ENCODE measurements around the gene TRUB2. TPM values are rescaled to one million over a fixed set of nuclear protein-coding genes. Genes with fewer than 3 reads are reported as not detected.
"Not testable (repeated sequence)": the region's sequence is repeated elsewhere in the genome, so short reads cannot be mapped to it uniquely, and the experiment has no call there.

The TRUB2 gene
- total RNA-seq, 1 donor from 2014 or later, result 40.3 TPM

GRCh38 chr9:128298535-128299482, 23.4 kb downstream of the TRUB2 start:
- peak; percentile 74 for ATAC-seq

DNA sequence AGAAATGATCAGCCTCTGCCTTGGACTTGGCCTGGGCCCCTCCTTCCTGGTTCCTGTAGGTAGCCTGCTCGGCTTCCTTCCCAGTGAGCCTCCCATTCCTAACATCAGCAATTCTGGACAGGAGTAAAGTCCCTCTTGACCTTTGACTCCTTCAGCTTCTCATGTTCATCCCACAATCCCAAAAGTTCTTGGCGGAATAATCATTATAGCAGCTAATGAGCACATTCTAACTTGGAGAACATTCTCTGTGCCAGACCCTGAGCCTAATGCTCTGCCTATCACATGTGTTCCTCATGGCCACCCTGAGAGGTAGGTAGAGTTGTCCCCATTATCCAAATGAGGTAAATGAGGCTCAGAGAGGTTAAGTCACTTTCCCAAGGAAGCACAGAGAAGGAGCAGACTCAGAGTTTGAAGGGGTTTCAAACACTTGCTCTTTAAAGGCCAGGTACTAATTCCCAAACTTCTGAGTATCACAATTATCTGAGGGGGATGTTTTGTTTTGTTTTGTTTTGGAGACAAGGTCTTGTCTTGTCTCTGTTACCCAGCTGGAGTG, 24.9 kb downstream of the TRUB2 start:
- no peak for ATAC-seq

DNA sequence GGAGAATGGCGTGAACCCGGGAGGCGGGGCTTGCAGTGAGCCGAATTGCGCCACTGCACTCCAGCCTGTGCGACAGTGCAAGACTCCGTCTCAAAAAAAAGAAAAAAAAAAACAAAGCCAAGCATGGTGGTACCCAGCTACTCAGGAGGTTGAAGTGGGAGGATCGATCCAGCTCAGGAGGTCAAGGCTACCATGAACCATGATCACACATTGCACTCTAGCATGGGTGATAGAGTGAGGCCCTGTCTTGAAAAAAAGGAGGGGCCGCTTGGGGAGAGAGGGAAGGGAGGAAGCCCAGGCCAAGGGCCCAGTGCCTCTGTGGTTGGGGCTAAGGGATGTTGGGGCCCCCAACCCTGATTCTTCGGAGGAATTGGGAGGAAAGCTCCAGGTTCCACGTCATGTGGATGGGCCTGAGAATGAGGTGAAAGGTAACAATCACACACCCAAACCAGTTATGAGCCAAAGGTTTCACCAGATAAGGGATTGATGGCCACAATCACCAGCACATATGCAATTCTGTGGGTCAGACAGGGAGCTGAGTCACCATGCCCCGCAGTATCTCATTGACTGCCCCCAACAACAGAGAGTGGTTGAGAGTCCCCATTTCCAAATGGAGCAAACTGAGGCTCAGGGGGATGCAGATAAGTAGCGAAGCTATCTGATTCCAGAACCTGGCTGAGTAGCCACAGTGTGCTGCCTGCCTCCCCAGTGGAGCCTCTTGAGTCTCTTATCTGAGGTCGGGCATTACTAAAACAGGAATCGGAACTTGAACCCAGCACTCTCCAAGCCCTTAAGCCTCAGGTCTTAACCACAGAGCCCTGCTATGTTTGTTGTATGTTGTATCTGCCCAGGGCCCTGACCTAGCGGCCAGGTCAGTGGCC, 25.7 kb downstream of the TRUB2 start:
- ATAC-seq, result no peak

- ATAC-seq, result no peak
Measured at GRCh38 chr9:128294142-128294541, 28.1 kb downstream of the TRUB2 start.

- ATAC-seq, result no peak
Measured at GRCh38 chr9:128293091-128293490, 29.2 kb downstream of the TRUB2 start.

- ATAC-seq, result no peak
Measured at GRCh38 chr9:128292009-128292408, 30.2 kb downstream of the TRUB2 start.

DNA sequence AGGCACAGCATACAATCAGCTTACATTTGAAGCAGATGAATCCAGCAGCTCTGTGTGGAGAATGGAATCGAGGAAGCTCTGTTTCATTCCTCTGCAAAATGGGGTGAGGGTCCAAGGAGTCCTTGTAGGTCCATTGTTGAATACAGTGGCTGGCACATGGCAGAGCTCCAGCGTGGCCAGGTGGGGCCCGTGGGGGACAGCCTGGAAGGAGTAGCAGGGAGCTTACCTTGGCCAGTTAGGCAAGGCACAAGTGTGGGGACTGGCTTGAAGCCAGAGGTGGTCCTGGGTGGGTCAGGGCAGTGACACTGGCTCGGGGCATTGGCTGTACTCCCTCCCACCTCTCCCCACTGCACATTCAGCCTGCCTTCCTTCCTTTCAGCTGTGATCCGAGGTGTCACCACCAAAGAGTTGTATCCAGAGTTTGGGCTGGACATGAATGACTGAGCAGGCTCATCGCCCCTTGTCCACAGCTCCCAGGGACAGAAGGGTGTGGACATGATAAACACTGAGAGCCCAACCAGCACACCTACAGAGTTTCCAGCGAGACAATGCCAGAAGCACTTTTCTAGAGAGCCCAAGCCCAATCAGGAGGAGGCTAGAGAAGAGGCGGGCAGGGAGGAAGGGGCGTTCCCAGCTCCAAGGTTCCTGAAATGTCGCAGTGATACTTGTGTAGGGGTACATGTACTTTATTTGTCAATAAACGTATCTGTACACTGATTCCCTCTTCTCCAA, 33.8 kb downstream of the TRUB2 start:
- ATAC-seq, result no peak

DNA sequence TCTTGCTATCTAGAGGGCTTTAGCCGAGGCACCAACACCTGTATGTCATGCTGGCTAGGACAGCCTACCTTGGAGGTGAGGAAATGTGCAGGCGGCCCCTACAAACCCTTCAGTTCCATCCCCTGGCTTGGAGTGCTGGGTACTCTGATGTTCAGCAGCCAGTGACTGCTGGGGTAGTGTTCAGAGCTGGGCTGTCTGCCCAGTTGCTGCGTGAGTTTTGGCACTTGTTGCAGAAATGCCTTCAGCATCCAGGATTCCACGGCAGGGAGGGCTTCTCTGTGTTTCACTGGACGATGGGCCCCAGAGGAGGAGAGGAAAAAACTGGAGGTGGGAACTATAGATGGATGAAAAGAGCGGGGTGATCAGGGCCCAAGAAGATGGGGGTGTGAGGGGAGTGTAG, 35.8 kb downstream of the TRUB2 start:
- no peak for ATAC-seq

DNA sequence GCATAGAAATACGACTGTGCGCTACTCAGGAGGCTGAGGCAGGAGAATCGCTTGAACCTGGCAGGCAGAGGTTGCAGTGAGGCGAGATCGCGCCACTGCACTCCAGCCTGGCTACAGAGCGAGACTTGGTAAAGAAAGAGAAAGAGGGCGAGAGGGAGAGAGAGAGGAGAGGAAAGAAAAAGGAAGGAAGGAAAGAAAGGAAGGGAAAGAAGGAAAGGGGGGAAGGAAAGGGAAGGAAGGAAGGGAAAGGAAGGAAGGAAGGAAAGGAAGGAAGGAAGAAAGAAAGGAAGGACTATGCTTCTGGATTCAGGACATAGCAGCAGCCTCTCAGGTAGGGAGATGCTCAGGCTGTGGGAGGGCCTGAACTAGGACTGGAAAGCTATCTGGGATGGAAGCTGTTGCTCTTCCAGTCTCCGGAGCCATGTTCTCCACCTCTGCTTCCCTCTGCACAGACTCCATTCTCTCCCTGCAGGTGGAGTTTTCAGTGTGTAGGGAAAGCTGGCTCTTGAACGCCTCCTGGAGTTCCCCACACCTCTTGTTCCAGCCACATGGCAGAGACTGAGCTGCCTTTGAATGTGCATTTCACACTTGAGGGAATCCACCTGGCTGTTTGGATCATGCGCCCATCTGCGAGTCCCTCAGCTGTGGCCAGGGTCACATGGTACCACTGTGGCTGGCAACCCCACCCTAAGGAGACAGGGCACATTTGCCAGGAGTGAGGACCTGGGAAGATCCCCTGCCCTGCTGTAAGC, 37.0 kb downstream of the TRUB2 start:
- ATAC-seq, result peak; percentile 27

GRCh38 chr9:128282500-128282899, 39.7 kb downstream of the TRUB2 start:
- no peak for ATAC-seq

GRCh38 chr9:128280084-128280622, 42.1 kb downstream of the TRUB2 start:
- ATAC-seq, result no peak

GRCh38 chr9:128279088-128280073, 42.9 kb downstream of the TRUB2 start:
- not testable (repeated sequence) for ATAC-seq

GRCh38 chr9:128276574-128277270, 45.5 kb downstream of the TRUB2 start:
- ATAC-seq, result no peak

- peak; percentile 96 for ATAC-seq
Measured at GRCh38 chr9:128276008-128276573, 46.2 kb downstream of the TRUB2 start, which contains the start of gene SWI5. Gene SWI5, plus strand, starts transcription at chr9:128276276.

- ATAC-seq, result peak; percentile 57
Measured at GRCh38 chr9:128275198-128276007, 46.8 kb downstream of the TRUB2 start, which contains the start of gene GOLGA2. Gene GOLGA2, minus strand, starts transcription at chr9:128276007. Its CDS starts 31 bp downstream, at chr9:128275976.

DNA sequence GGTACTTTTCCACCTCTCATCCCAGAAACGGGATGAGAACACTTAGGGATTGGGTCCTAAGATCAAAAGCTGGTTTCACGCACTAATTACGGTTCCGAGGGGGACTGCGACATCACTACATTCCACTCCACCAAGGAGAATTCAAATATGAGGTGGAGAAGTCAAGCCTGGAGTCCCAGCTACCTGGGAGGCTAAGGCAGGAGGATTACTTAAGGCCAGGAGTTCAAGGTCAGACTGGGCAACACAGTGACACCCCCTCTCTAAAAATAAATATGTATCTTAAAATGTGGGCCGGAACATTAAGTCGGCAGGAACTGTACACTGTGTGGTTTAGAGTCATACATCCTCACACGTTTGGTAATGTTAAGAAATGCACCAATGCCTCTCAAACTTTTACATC, 48.0 kb downstream of the TRUB2 start:
- ATAC-seq, result no peak

GRCh38 chr9:128271512-128271911, 50.7 kb downstream of the TRUB2 start:
- no peak for ATAC-seq

DNA sequence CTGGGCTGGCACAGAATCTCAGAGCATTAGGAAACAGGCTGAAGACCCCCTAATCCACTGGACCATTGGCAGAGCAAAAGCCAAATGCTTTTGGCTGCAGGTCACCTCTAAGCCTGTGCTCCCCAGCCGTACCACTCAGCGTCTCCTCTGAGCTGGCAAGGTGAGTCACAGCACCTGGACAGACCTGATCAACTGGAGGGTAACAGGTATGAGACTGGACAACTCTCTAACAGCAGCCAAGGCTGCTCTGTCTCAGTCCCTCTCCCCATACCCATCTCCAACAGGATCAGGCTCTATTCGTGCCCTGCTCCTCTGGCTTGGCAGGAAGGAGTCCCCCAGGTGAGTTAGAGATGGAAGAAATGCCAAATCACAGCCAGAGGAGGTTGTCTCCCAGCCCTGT, 51.1 kb downstream of the TRUB2 start:
- peak; percentile 75 for ATAC-seq

Data from esophagus mucosa (tissue), 1 donor.